ENCODE data around the gene TOR1AIP2. TPM values are rescaled to one million over a fixed set of nuclear protein-coding genes. Genes with fewer than 3 reads are reported as not detected.
A peak's percentile ranks its signal among the peaks of the same experiment; 100 is the strongest.

Gene TOR1AIP2
- 48.8 TPM for total RNA-seq
- long read RNA-seq, full-length matches to known transcripts: 1 of 2 reads
- long read RNA-seq, partial matches to known transcripts: 0 of 2 reads
- long read RNA-seq, other reads (novel, unspliced or antisense): 1 of 2 reads

GRCh38 chr1:179877586-179878265 lies at the start of gene TOR1AIP2:
Gene TOR1AIP2 (minus strand): TSS chr1:179877803. CDS start chr1:179852665, 25,138 bp downstream.
- intact Hi-C loops (cut with DNase I): no loop called here
- peak; percentile 70 for ATAC-seq
- peak; percentile 98 for DNase-seq (ENCODE audit: missing footprints)

GRCh38 chr1:179926850-179927205 lies 49.2 kb upstream of the TOR1AIP2 start:
- ATAC-seq (no peak), DNase-seq (ENCODE audit: missing footprints) (no peak)
- intact Hi-C loops (cut with DNase I): no loop called here

DNA sequence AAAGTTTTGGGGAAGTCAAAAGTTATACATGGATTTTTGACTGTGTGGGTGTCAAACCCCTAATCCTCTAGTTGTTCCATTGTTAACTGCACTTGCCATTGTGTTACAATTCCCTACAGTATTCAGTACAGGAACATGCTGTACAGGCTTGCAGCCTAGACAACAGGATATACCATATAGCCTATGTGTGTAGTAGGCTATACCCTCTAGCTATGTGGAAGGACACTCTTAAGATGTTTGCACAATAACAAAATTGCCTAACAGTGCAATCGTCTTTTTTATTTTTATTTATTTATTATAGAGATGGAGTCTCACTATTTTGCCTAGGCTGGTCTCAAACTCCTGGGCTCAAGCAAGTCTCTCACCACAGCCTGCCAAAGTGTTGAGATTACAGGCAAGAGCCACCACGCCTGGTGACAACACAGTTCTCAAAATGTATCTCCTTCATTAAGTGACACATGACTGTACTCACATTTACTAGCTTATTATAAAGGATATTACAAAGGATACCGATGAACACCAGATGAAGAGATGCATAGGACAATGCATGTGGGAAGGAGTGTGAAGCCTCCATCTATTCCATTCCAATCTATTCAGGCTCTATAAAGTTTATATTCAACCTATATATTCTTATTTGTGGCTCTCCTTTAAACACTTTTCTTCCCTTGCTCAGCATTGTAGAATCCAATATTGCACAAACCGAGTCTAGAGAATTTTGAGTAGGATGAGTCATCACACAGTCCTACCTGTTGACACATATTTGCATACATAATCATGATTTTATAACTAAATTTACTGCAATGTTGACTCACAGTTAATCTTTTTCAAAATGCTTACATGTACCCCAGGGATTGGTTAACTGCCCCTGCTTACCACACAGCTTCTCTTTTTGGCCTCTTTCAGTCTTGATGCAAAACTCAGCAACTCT lies 48.6 kb upstream of the TOR1AIP2 start:
- intact Hi-C loops (cut with DNase I): no loop called here
- DNase-seq (ENCODE audit: missing footprints) (no peak), ATAC-seq (no peak)

DNA sequence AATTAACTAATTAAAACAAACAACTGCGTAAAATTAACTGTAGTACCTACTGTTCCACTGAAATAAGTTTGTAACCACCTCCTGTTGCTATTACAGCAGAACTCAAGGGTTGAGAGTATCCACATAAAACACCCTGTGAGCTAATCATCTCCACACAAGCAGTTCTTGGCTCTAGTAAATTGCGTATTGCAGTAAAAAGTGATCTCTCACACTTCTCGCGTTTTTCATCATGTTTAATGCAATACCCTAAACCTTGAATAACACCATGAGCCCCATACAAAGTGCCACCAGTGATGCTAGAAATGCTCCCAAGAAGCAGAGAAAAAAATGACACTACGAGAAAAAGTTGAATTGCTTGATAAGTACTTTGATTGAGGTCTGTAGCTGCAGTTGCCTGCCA lies 47.7 kb upstream of the TOR1AIP2 start:
- intact Hi-C loops (cut with DNase I): no loop called here
- DNase-seq (ENCODE audit: missing footprints): no peak
- ATAC-seq: no peak

- DNase-seq (ENCODE audit: missing footprints): no peak
- no peak for ATAC-seq
- intact Hi-C loops (cut with DNase I): loop anchor here (5.0 kb wide), 2 partner anchors 58 to 103 kb away; no protein-coding TSS in a partner anchor
Observed at GRCh38 chr1:179924268-179924667, 46.7 kb upstream of the TOR1AIP2 start.

GRCh38 chr1:179923029-179923428 lies 45.4 kb upstream of the TOR1AIP2 start:
- no peak for ATAC-seq
- no peak for DNase-seq (ENCODE audit: missing footprints)
- intact Hi-C loops (cut with DNase I): loop anchor here (5.0 kb wide), 2 partner anchors 59 to 104 kb away; no protein-coding TSS in a partner anchor

GRCh38 chr1:179921981-179922872 lies 44.6 kb upstream of the TOR1AIP2 start:
- intact Hi-C loops (cut with DNase I): loop anchor here (5.0 kb wide), 2 partner anchors 60 to 105 kb away; no protein-coding TSS in a partner anchor
- ATAC-seq (no peak), DNase-seq (ENCODE audit: missing footprints) (no peak)

- DNase-seq (ENCODE audit: missing footprints): no peak
- ATAC-seq: no peak
- intact Hi-C loops (cut with DNase I): loop anchor here (5.0 kb wide), 2 partner anchors 61 to 106 kb away; no protein-coding TSS in a partner anchor
Observed at GRCh38 chr1:179921472-179921871, 43.9 kb upstream of the TOR1AIP2 start.

DNA sequence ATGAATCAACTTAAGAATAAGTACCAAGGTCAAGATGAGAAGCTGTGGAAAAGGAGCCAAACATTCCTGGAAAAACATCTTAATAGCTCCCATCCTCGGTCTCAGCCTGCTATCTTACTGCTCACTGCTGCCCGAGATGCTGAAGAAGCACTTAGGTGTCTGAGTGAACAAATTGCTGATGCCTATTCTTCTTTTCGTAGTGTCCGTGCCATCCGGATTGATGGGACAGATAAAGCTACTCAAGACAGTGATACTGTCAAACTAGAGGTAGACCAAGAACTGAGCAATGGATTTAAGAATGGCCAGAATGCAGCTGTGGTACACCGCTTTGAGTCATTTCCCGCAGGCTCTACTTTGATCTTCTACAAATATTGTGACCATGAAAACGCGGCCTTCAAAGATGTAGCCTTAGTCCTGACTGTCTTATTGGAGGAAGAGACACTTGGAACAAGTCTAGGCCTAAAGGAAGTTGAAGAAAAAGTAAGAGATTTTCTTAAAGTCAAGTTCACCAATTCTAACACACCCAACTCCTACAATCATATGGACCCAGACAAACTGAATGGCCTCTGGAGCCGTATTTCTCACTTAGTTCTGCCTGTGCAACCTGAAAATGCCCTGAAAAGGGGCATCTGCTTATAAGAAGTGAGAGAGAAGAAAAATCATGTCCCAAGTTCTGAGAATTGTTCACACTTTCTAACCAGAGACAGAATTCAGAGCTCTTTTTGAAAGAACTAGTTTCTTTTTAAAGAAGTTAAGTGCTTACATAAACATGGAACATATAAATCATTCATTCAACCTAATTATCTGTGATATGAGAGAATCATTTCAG lies 40.2 kb upstream of the TOR1AIP2 start:
- ATAC-seq (no peak), DNase-seq (ENCODE audit: missing footprints) (no peak)
- intact Hi-C loops (cut with DNase I): loop anchor here (10.0 kb wide), 1 partner anchor 157 kb away; no protein-coding TSS in a partner anchor

GRCh38 chr1:179911812-179912211 lies 34.2 kb upstream of the TOR1AIP2 start:
- DNase-seq (ENCODE audit: missing footprints) (no peak), ATAC-seq (no peak)
- intact Hi-C loops (cut with DNase I): loop anchor here (10.0 kb wide), 1 partner anchor 163 kb away; no protein-coding TSS in a partner anchor

- DNase-seq (ENCODE audit: missing footprints): no peak
- no peak for ATAC-seq
- intact Hi-C loops (cut with DNase I): loop anchor here (10.0 kb wide), 1 partner anchor 164 kb away; no protein-coding TSS in a partner anchor
Observed at GRCh38 chr1:179910934-179911333, 33.3 kb upstream of the TOR1AIP2 start.

- DNase-seq (ENCODE audit: missing footprints): no peak
- intact Hi-C loops (cut with DNase I): no loop called here
- no peak for ATAC-seq
Observed at GRCh38 chr1:179889589-179889988, 12.0 kb upstream of the TOR1AIP2 start.

GRCh38 chr1:179888071-179888470 lies 10.5 kb upstream of the TOR1AIP2 start:
- intact Hi-C loops (cut with DNase I): no loop called here
- DNase-seq (ENCODE audit: missing footprints) (no peak), ATAC-seq (no peak)

DNA sequence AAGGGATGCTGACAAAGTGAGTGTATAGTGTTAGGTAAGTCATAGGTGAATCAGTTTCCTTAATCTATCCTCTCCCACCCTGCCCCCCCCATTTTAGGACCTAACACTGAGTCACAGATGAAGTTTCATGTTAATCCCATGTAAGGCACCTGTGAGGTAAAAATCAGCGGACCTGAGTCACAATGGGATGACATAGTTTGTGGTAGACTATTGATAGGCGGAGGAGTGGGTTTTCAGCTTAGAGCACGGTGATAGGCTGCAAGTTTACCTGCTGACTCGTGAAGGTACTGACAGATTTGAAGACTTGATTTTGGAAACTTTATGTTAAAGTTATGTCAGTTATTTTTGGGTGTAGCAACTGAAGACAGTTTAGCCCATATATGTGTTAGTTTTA lies 6.1 kb upstream of the TOR1AIP2 start:
- intact Hi-C loops (cut with DNase I): loop anchor here (5.0 kb wide), 2 partner anchors 66 to 294 kb away; no protein-coding TSS in a partner anchor
- DNase-seq (ENCODE audit: missing footprints): no peak
- ATAC-seq: no peak

GRCh38 chr1:179883040-179883744 lies 5.6 kb upstream of the TOR1AIP2 start:
- intact Hi-C loops (cut with DNase I): loop anchor here (5.0 kb wide), 2 partner anchors 66 to 294 kb away; no protein-coding TSS in a partner anchor
- no peak for DNase-seq (ENCODE audit: missing footprints)
- no peak for ATAC-seq

DNA sequence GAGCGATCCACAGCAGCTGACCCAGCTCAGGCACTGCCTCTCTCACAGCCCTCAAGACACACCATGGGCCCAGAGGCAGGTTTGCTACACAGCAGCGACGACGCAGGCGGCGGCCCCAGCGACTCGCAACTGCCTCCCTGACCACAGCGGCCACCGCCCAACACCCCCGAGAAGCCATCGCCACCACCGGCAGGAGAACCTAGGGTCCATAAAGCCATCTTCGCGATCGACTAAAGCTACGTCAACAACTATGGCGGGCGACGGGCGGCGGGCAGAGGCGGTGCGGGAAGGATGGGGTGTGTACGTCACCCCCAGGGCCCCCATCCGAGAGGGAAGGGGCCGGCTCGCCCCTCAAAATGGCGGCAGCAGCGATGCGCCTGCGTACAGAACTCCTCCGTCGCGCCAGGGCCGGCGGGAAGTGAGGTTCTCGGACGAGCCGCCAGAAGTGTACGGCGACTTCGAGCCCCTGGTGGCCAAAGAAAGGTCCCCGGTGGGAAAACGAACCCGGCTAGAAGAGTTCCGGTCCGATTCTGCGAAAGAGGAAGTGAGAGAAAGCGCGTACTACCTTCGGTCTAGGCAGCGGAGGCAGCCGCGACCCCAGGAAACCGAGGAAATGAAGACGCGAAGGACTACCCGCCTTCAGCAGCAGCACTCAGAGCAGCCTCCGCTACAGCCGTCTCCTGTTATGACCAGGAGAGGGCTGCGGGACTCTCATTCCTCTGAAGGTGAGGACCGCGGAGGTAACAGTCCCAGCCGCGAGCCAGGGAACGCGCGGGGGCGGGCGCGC lies 4.8 kb upstream of the TOR1AIP2 start, which contains the start of gene TOR1AIP1:
TSS of gene TOR1AIP1 (plus strand) at position 33 of the 787 bp plus-strand sequence. CDS start at position 251, 218 bp downstream.
- intact Hi-C loops (cut with DNase I): loop anchor here (1.0 to 5.0 kb wide), 3 partner anchors 65 to 295 kb away; partner anchors contain the start of gene CEP350
- peak; percentile 99 for DNase-seq (ENCODE audit: missing footprints)
- peak; percentile 95 for ATAC-seq

Data from Right ventricle myocardium inferior (tissue), 1 donor.